B cell (primary cell): ENCODE measurements around the gene TSC22D4.

Source experiments
- CTCF ChIP-seq: fragments of 200-600 bp; IDR thresholded peaks from one replicate; pipeline ENCODE4 v1.8.0; 2022; ENCODE audit warnings: antibody characterized with exemption, mild to moderate bottlenecking
- EZH2 ChIP-seq: IDR thresholded peaks from 2 replicates; pipeline ENCODE4 v1.6.1; 2012; ENCODE audit warnings: borderline replicate concordance, low read depth, mild to moderate bottlenecking, moderate library complexity, low read length; ENCODE audit not compliant: insufficient read depth, poor library complexity, severe bottlenecking

GRCh38 chr7:100521076-100521475 lies 42.1 kb upstream of the TSC22D4 start:
- TF ChIP-seq CTCF (no peak), EZH2 (no peak)
